GM06990 (cell line): ENCODE data around the gene SRSF5.

ENCODE experiments used
- DNase-seq: peaks from one replicate; pipeline ENCODE4 v3.0.0-alpha.2; 2011; ENCODE audit not compliant: insufficient read length; ENCODE audit errors: extremely low read depth
- H3K27me3 ChIP-seq: replicated peaks from 2 replicates; pipeline ENCODE4 v1.6.0; 2011; ENCODE audit warnings: low read length; ENCODE audit not compliant: control insufficient read depth, insufficient read depth
- H3K36me3 ChIP-seq: 2 replicates; pipeline ENCODE4 v1.5.1; 2011; ENCODE audit warnings: low read length; ENCODE audit not compliant: control insufficient read depth, insufficient read depth
- H3K4me3 ChIP-seq: replicated peaks from 2 replicates; pipeline ENCODE4 v1.5.1; 2011; ENCODE audit warnings: low read depth, mild to moderate bottlenecking, control low read depth, low read length
- TF ChIP-seq, protein P1 (sequence below): IDR thresholded peaks from 2 replicates; pipeline ENCODE4 v1.5.1; 2011; ENCODE audit warnings: low read length, control low read depth, mild to moderate bottlenecking, inconsistent platforms; ENCODE audit not compliant: insufficient read depth, poor library complexity, severe bottlenecking

The SRSF5 gene

DNA sequence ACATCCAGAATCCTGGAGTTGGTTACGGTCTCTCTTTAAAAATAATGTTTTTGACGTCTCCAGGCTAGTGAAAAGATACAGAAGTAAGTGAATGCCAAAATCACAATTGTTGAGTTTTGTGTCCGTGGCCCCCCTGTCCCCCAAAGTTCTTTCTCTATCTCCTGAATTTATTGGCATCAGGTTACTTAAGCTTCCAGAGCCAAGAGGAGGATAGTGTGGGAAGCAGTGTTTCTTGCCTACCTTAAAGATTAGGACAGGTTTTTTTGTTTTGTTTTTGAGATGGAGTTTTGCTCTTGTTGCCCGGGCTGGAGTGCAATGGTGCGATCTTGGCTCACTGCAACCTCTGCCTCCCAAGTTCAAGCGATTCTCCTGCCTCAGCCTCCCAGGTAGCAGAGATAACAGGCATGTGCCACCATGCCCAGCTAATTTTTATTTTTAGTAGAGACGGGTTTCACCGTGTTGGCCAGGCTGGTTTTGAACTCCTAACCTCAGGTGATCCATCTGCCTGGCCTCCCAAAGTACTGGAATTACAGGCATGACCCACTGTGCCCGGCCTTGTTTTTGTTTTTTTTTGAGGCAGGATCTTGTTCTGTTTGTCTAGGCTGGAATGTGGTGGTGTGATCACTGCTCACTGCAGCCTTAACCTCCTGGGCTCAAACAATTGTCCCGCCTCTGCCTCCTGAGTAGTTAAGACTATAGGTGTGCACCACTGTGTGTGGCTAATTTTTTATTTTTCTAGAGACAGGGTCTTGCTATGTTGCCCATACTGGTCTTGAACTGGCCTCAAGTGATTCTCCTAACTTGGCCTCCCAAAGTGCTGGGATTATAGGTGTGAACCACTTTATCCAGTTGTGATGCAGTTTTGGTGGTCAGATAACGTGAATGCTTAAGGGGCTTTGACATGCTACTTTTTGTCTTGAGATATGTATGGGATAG, 5.4 kb downstream of the SRSF5 start:
- Histone ChIP-seq H3K4me3 (no peak overlapping the region), H3K36me3 (peaks cover 33% of the 10 kb centered on the region), H3K27me3 (no peaks in the 10 kb centered on the region)
- no peak for DNase-seq
- TF ChIP-seq, protein P1, sequence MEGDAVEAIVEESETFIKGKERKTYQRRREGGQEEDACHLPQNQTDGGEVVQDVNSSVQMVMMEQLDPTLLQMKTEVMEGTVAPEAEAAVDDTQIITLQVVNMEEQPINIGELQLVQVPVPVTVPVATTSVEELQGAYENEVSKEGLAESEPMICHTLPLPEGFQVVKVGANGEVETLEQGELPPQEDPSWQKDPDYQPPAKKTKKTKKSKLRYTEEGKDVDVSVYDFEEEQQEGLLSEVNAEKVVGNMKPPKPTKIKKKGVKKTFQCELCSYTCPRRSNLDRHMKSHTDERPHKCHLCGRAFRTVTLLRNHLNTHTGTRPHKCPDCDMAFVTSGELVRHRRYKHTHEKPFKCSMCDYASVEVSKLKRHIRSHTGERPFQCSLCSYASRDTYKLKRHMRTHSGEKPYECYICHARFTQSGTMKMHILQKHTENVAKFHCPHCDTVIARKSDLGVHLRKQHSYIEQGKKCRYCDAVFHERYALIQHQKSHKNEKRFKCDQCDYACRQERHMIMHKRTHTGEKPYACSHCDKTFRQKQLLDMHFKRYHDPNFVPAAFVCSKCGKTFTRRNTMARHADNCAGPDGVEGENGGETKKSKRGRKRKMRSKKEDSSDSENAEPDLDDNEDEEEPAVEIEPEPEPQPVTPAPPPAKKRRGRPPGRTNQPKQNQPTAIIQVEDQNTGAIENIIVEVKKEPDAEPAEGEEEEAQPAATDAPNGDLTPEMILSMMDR = no peak

DNA sequence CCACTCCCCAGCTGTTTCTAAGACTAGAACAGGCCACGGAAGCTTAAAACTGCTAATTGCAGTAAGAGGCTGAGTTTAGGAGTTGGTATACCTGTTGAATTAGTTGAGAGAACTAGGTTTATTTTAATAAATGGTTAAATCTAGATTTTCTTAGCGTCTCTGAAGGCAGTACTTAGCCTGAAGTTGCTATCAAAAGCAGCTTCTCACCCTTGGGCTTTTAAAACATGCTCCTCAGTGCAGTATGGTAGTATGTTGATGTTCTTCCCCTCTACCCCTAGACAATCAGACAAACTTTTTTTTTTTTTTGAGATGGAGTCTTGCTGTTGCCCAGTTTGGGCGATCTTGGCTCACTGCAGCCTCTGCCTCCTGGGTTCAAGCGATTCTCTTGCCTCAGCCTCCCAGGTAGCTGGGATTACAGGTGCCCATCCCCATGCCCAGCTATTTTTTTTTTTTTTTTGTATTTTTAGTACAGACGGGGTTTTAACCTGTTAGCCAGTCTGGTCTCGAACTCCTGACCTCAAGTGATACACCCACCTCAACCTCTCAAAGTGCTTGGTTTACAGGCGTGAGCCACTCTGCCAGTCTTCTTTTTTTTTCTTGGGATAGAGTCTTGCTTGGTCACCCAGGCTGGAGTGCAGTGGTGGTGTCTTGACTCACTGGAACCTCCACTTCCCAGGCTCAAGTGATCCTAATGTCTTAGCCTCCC, 6.8 kb downstream of the SRSF5 start:
- Histone ChIP-seq H3K36me3 (peaks cover 30% of the 10 kb centered on the region), H3K27me3 (no peaks in the 10 kb centered on the region), H3K4me3 (no peak overlapping the region)
- TF ChIP-seq, protein P1 = no peak
- DNase-seq = no peak

DNA sequence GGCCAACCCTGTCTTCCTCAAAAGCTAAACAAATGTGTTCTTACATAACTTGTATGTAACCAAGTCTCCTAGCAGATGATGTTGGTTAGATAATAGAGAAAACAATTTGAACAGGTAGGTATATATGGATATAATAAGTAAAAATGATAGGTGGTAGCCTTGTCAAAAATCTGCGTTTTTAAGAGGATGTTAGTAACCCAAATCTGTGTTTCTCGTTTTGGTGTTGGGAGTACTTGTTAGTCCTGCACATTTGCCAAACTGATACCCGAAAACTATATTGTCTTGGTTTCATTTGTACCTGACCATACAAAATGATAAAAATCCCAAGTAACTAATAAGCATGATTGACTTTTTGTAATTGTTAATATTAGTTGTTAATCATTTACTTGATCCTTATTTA, 8.1 kb downstream of the SRSF5 start:
- Histone ChIP-seq H3K27me3 (no peaks in the 10 kb centered on the region), H3K36me3 (peaks cover 30% of the 10 kb centered on the region), H3K4me3 (no peak overlapping the region)
- no peak for DNase-seq
- TF ChIP-seq, protein P1 = no peak

DNA sequence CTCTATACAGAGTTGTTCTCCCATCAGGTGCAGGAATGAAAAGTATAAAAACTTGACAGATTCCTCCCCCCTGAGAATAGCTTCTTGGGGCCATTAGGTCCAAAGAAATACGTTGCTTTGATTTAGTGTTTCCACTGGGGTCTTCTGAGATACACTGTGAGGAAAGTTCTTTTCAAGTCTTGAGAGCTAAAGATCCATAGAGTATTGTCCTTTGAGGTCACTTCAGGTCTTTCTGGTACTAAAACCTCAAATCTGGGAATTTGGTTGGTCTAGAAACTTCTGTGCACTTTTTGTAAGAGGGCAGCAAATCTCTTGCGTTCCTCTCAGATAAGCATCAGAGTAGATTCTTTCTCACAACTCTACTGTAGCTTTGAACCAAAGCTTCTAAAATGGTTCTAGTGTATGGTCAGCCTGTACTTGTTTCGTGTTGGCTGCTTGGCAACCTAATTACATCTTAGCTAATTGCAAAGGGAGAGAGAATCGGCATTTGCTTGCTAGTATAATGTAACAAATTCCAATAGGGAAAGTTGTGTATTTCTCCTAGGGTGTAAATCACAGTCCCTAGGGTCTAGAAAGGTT, 10.0 kb downstream of the SRSF5 start:
- Histone ChIP-seq H3K27me3 (no peaks in the 10 kb centered on the region), H3K36me3 (peaks cover 24% of the 10 kb centered on the region), H3K4me3 (no peak overlapping the region)
- no peak for DNase-seq
- TF ChIP-seq, protein P1 = no peak

DNA sequence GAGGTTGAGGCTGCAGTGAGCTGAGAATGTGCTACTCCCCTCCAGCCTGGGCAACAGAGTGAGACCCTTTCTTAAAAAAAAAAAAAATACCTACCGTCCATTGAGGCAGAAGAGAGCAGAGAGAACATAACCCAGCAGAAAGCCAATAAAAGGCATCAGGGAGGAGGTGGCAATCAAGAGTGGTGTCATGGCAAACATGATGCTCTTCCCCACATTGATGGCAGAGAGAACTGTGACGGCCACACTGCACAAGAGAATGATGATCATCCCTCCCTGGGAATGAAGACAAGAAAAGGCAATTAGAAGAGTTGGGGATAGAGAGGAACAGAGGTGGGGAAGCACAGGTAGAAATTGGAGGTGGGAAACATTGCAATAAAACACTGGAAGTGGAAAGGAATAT, 12.1 kb downstream of the SRSF5 start:
- DNase-seq = no peak
- H3K4me3 ChIP-seq = no peak overlapping the region
- peaks cover 14% of the 10 kb centered on the region for H3K36me3 ChIP-seq
- TF ChIP-seq, protein P1 = no peak
- no peaks in the 10 kb centered on the region for H3K27me3 ChIP-seq
